GM18511 (cell line): ENCODE results near the gene NPHS1.
"Not testable (repeated sequence)": the region's sequence is repeated elsewhere in the genome, so short reads cannot be mapped to it uniquely, and the experiment has no call there.

Experiments used
- ATAC-seq: cut with Tn5 transposase; IDR thresholded peaks from one replicate; pipeline ENCODE4 v1.9.1; 2021; ENCODE audit warnings: mild to moderate bottlenecking, moderate library complexity; ENCODE audit not compliant: unreplicated experiment

NPHS1 gene

GRCh38 chr19:35848919-35849505, 3.3 kb downstream of the NPHS1 start:
- no peak for ATAC-seq

GRCh38 chr19:35848486-35848885, 3.8 kb downstream of the NPHS1 start:
- ATAC-seq = no peak

- ATAC-seq = no peak
These were observed 4.4 kb downstream of the NPHS1 start for GRCh38 chr19:35847911-35848310.

- no peak for ATAC-seq
These were observed 6.2 kb downstream of the NPHS1 start for GRCh38 chr19:35846038-35846668.

- no peak for ATAC-seq
These were observed 6.9 kb downstream of the NPHS1 start for GRCh38 chr19:35845215-35846037.

GRCh38 chr19:35844482-35845214, 7.7 kb downstream of the NPHS1 start:
- no peak for ATAC-seq

- no peak for ATAC-seq
These were observed 8.4 kb downstream of the NPHS1 start for GRCh38 chr19:35843676-35844481.

GRCh38 chr19:35842666-35843272, 9.5 kb downstream of the NPHS1 start:
- ATAC-seq = no peak

- ATAC-seq = no peak
These were observed 10.2 kb downstream of the NPHS1 start for GRCh38 chr19:35841961-35842595.

- not testable (repeated sequence) for ATAC-seq
These were observed 16.2 kb downstream of the NPHS1 start for GRCh38 chr19:35836096-35836495.

GRCh38 chr19:35833972-35834371, 18.3 kb downstream of the NPHS1 start:
- no peak for ATAC-seq

- ATAC-seq = no peak
These were observed 20.2 kb downstream of the NPHS1 start for GRCh38 chr19:35832054-35832453.

- no peak for ATAC-seq
These were observed 21.3 kb downstream of the NPHS1 start for GRCh38 chr19:35830986-35831385.

- ATAC-seq = no peak
These were observed 23.5 kb downstream of the NPHS1 start for GRCh38 chr19:35828692-35829301.

GRCh38 chr19:35824150-35824549, 28.2 kb downstream of the NPHS1 start:
- no peak for ATAC-seq

GRCh38 chr19:35822579-35822978, 29.7 kb downstream of the NPHS1 start:
- no peak for ATAC-seq

GRCh38 chr19:35818445-35818844, 33.9 kb downstream of the NPHS1 start:
- ATAC-seq = no peak

- ATAC-seq = no peak
These were observed 35.5 kb downstream of the NPHS1 start for GRCh38 chr19:35816846-35817245.

GRCh38 chr19:35816262-35816661, 36.0 kb downstream of the NPHS1 start:
- ATAC-seq = no peak
